Caco-2 (cell line): ENCODE measurements around the gene FUT8. TPM values are rescaled to one million over a fixed set of nuclear protein-coding genes. Genes with fewer than 3 reads are reported as not detected.

ENCODE experiments used
- BruUV-seq: library from RNA; stranded (reverse); fragments of 400-500 nt; replicated peaks from 2 replicates; lab custom pipeline; 2021; lab: Mats Ljungman, UMichigan
- CTCF ChIA-PET: fragments of 300-600 bp; sonication (Branson Sonifier 250); formaldehyde crosslinking; loops from one replicate; lab custom pipeline; 2022; ENCODE audit warnings: antibody characterized with exemption; lab: Charles Lee
- POLR2A ChIA-PET: fragments of 300-600 bp; sonication (Branson Sonifier 250); formaldehyde crosslinking; loops from one replicate; lab custom pipeline; 2022; ENCODE audit warnings: antibody characterized with exemption; lab: Charles Lee
- DNase-seq, 2 experiments: peaks; one replicate each; pipeline versions ENCODE4 v3.0.0 to v3.0.0-alpha.2; 2020 to 2022
- H3K27me3 ChIP-seq: replicated peaks from 2 replicates; pipeline ENCODE4 v1.6.0; 2011; ENCODE audit warnings: low read length; ENCODE audit not compliant: control insufficient read depth, insufficient read depth
- H3K36me3 ChIP-seq: 2 replicates; pipeline ENCODE4 v1.5.1; 2011; ENCODE audit warnings: low read length; ENCODE audit not compliant: control insufficient read depth, insufficient read depth
- H3K4me1 ChIP-seq: fragments of 250-450 bp; sonication (Bioruptor Pico); 2 replicates; pipeline ENCODE4 v1.5.1; 2020; ENCODE audit warnings: mild to moderate bottlenecking
- H3K4me3 ChIP-seq: 2 replicates; pipeline ENCODE4 v1.5.1; 2011; ENCODE audit warnings: low read depth, mild to moderate bottlenecking, control low read depth, low read length
- H3K9me3 ChIP-seq: fragments of 250-450 bp; sonication (Bioruptor Pico); 2 replicates; pipeline ENCODE4 v1.5.1; 2020; ENCODE audit warnings: mild to moderate bottlenecking, moderate library complexity
- H3K27ac Mint-ChIP-seq: one replicate; pipeline ENCODE4 v1.8.0; 2022; ENCODE audit warnings: mixed read lengths; ENCODE audit not compliant: unreplicated experiment
- H3K27me3 Mint-ChIP-seq: one replicate; pipeline ENCODE4 v1.8.0; 2022; ENCODE audit warnings: mixed read lengths; ENCODE audit not compliant: insufficient read depth, unreplicated experiment
- H3K36me3 Mint-ChIP-seq: one replicate; pipeline ENCODE4 v1.8.0; 2022; ENCODE audit warnings: mild to moderate bottlenecking, mixed read lengths; ENCODE audit not compliant: insufficient read depth, unreplicated experiment
- H3K4me1 Mint-ChIP-seq: one replicate; pipeline ENCODE4 v1.8.0; 2022; ENCODE audit warnings: low read depth, mixed read lengths; ENCODE audit not compliant: unreplicated experiment
- H3K4me3 Mint-ChIP-seq: one replicate; pipeline ENCODE4 v1.8.0; 2022; ENCODE audit warnings: mild to moderate bottlenecking, moderate library complexity, mixed read lengths; ENCODE audit not compliant: unreplicated experiment
- H3K9me3 Mint-ChIP-seq: one replicate; pipeline ENCODE4 v1.8.0; 2022; ENCODE audit warnings: mixed read lengths; ENCODE audit not compliant: unreplicated experiment
- CTCF ChIP-seq, 2 experiments: fragments of 200-600 bp in 1 of 2; IDR thresholded peaks; 1 replicate in 1 of 2; 2 replicates in 1 of 2; pipeline versions ENCODE4 v1.5.1 to v1.8.0; 2011 to 2022; ENCODE audit warnings: antibody characterized with exemption in 1 of 2, control low read depth in 1 of 2, inconsistent platforms in 1 of 2, low read depth in 1 of 2, low read length in 1 of 2, mild to moderate bottlenecking in 1 of 2, moderate library complexity in 1 of 2; ENCODE audit not compliant: insufficient read depth in 1 of 2, severe bottlenecking in 1 of 2, unreplicated experiment in 1 of 2
- intact Hi-C: fragments of 100-400 bp; cut with micrococcal nuclease; formaldehyde crosslinking; loops from one replicate; pipeline ENCODE4 v1.10.0; 2022; ENCODE audit not compliant: unreplicated experiment
- total RNA-seq: library from RNA; stranded (reverse); gene quantifications from 2 replicates; pipeline ENCODE4 v1.2.3, GENCODE V29; 2022

Gene FUT8
- total RNA-seq, 1 experiment from 2014 or later, result 67.1 TPM

- peaks cover 3% of the 10 kb centered on the region; the same call in 1 of the 2 replicates for H3K4me1 ChIP-seq
- 0 out of 2 replicates have a peak, but pooled peaks cover 3% of the 10 kb centered on the region for H3K9me3 ChIP-seq
- no peak overlapping the region for H3K4me3 ChIP-seq
- TF ChIP-seq CTCF (IDR thresholded peaks at IDR 0.05; ENCODE audit: insufficient read depth in 1 of 2, low read depth in 1 of 2, low read length in 1 of 2, severe bottlenecking in 1 of 2, unreplicated experiment in 1 of 2), result no peak
- H3K27me3 ChIP-seq, result no peaks in the 10 kb centered on the region
- BruUV-seq, result TSS peak; percentile 6
- Mint-ChIP-seq H3K27ac (no peak overlapping the region), H3K9me3 (no peaks in the 10 kb centered on the region), H3K4me1 (no peaks in the 10 kb centered on the region), H3K36me3 (no peaks in the 10 kb centered on the region), H3K4me3 (no peak overlapping the region), H3K27me3 (no peaks in the 10 kb centered on the region)
- POLR2A ChIA-PET, result no interaction called here
- intact Hi-C loops, result no loop called here
- no peaks in the 10 kb centered on the region for H3K36me3 ChIP-seq
- CTCF ChIA-PET, result no interaction called here
- no peak for DNase-seq
Measured at GRCh38 chr14:65513671-65514070, 101.1 kb downstream of the FUT8 start.

- BruUV-seq, result no TSS peak
- H3K27me3 ChIP-seq, result no peaks in the 10 kb centered on the region
- POLR2A ChIA-PET, result no interaction called here
Measured at GRCh38 chr14:65517635-65518542, 105.4 kb downstream of the FUT8 start.

GRCh38 chr14:65528069-65528468 is 115.5 kb downstream of the FUT8 start:
- ChIA-PET CTCF (no interaction called here), POLR2A (no interaction called here)
- TF ChIP-seq CTCF (IDR thresholded peaks at IDR 0.05; ENCODE audit: insufficient read depth in 1 of 2, low read depth in 1 of 2, low read length in 1 of 2, severe bottlenecking in 1 of 2, unreplicated experiment in 1 of 2), result no peak
- H3K36me3 Mint-ChIP-seq, result no peaks in the 10 kb centered on the region
- H3K27ac Mint-ChIP-seq, result no peak overlapping the region
- no peaks in the 10 kb centered on the region for H3K4me1 Mint-ChIP-seq
- peaks cover 22% of the 10 kb centered on the region for H3K9me3 Mint-ChIP-seq
- intact Hi-C loops, result no loop called here
- Histone ChIP-seq H3K4me3 (no peak overlapping the region), H3K27me3 (no peaks in the 10 kb centered on the region), H3K4me1 (no peaks in the 10 kb centered on the region), H3K9me3 (peaks cover 4% of the 10 kb centered on the region; the same call in 1 of the 2 replicates), H3K36me3 (no peaks in the 10 kb centered on the region)
- H3K27me3 Mint-ChIP-seq, result no peaks in the 10 kb centered on the region
- H3K4me3 Mint-ChIP-seq, result no peak overlapping the region
- BruUV-seq, result no TSS peak
- peak in 1 of 2 experiments; percentile 22 for DNase-seq

More at GRCh38 chr14:65517635-65518542, 105.4 kb downstream of the FUT8 start:
- no peaks in the 10 kb centered on the region for H3K36me3 Mint-ChIP-seq
- no peaks in the 10 kb centered on the region for H3K36me3 ChIP-seq
- no peaks in the 10 kb centered on the region for H3K9me3 Mint-ChIP-seq
- intact Hi-C loops, result no loop called here
- no peak for TF ChIP-seq CTCF (IDR thresholded peaks at IDR 0.05; ENCODE audit: insufficient read depth in 1 of 2, low read depth in 1 of 2, low read length in 1 of 2, severe bottlenecking in 1 of 2, unreplicated experiment in 1 of 2)
- no peak for DNase-seq
- no peak overlapping the region for H3K4me3 Mint-ChIP-seq
- H3K4me1 Mint-ChIP-seq, result no peaks in the 10 kb centered on the region
- H3K4me1 ChIP-seq, result peaks cover 3% of the 10 kb centered on the region; the same call in 1 of the 2 replicates
- no peak overlapping the region for H3K4me3 ChIP-seq
- no peaks in the 10 kb centered on the region for H3K27me3 Mint-ChIP-seq
- no peak overlapping the region for H3K27ac Mint-ChIP-seq
- CTCF ChIA-PET, result no interaction called here
- no peaks in the 10 kb centered on the region for H3K9me3 ChIP-seq
